MCF 10A (cell line): Measurements from ENCODE around the gene CLEC16A. TPM values are rescaled to one million over a fixed set of nuclear protein-coding genes. Genes with fewer than 3 reads are reported as not detected.

Experiments
- BruUV-seq: library from RNA; stranded (reverse); fragments of 400-500 nt; replicated peaks from 2 replicates; lab custom pipeline; 2021; lab: Mats Ljungman, UMichigan
- CTCF ChIA-PET: fragments of 300-600 bp; sonication (Branson Sonifier 250); formaldehyde crosslinking; extraction: SDS; loops from one replicate; lab custom pipeline; 2021; ENCODE audit warnings: antibody characterized with exemption, inconsistent platforms; lab: Yijun Ruan, JAX
- POLR2A ChIA-PET: fragments of 300-600, 350-650 bp; sonication (Branson Sonifier 250); formaldehyde crosslinking; extraction: SDS; loops from one replicate; lab custom pipeline; 2020; ENCODE audit warnings: antibody characterized with exemption, inconsistent platforms; lab: Yijun Ruan, JAX
- DNase-seq: peaks from one replicate; pipeline ENCODE4 v3.0.0-alpha.2; 2018; ENCODE audit not compliant: unreplicated experiment
- H3K27ac Mint-ChIP-seq: one replicate; pipeline ENCODE4 v1.8.0; 2022; ENCODE audit warnings: mild to moderate bottlenecking, low read depth, mixed read lengths; ENCODE audit not compliant: unreplicated experiment
- H3K27me3 Mint-ChIP-seq: one replicate; pipeline ENCODE4 v1.8.0; 2022; ENCODE audit warnings: mixed read lengths; ENCODE audit not compliant: insufficient read depth, unreplicated experiment
- H3K36me3 Mint-ChIP-seq: one replicate; pipeline ENCODE4 v1.8.0; 2022; ENCODE audit warnings: mild to moderate bottlenecking, moderate library complexity, mixed read lengths; ENCODE audit not compliant: insufficient read depth, unreplicated experiment
- H3K4me1 Mint-ChIP-seq: one replicate; pipeline ENCODE4 v1.8.0; 2022; ENCODE audit warnings: mixed read lengths; ENCODE audit not compliant: insufficient read depth, unreplicated experiment
- H3K4me3 Mint-ChIP-seq: one replicate; pipeline ENCODE4 v1.8.0; 2022; ENCODE audit warnings: mild to moderate bottlenecking, moderate library complexity, mixed read lengths; ENCODE audit not compliant: unreplicated experiment
- H3K9me3 Mint-ChIP-seq: one replicate; pipeline ENCODE4 v1.8.0; 2022; ENCODE audit warnings: mixed read lengths; ENCODE audit not compliant: unreplicated experiment
- intact Hi-C: fragments of 100-400 bp; cut with micrococcal nuclease; formaldehyde crosslinking; loops from 2 replicates; pipeline ENCODE4 v1.14.1; 2022
- total RNA-seq: library from RNA; stranded (reverse); gene quantifications from 2 replicates; pipeline ENCODE4 v1.2.3, GENCODE V29; 2022
- TF ChIP-seq, protein P1 (sequence below): fragments of 200-600 bp; IDR thresholded peaks from one replicate; pipeline ENCODE4 v1.8.0; 2022; ENCODE audit warnings: antibody characterized with exemption, mild to moderate bottlenecking; ENCODE audit not compliant: unreplicated experiment

CLEC16A gene
- total RNA-seq, 1 experiment from 2014 or later: 32.4 TPM

DNA sequence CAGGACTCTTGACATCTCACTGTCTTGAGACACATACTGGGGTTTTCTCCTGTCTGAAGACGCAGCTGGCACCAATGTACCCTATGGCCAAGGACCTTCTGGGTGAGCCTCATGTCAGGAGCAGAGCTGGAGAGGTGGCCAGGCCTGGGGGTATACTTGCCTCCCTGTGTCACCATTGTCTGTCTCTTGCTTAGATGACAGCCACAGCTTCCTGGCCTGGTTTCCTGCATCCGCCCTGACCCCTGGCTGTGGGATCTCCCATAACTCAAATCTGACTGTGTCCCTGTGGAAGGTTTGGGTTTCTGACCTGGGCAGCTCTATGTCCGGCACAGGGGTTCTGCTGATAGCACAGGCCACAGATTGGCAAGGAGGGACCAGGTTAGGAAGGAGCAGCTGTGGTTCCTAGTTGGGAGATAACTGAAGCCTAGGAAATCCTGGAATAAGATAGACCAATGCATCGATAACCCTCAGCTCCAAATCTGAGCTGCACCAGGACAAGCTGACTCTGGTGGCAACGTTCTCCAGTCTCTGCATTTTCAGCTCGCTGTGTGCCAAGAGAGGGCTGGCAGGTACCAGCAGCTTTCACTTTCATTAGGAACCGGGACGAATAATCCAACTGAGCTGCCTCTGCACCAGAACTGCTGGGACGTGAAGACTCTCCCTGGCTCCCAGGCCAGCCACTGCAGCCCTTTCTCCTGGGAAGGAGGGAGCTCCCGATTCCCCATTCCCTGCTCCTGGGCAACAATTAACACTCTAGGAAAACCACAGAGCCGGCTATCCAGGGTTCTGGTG, 7.1 kb upstream of the CLEC16A start:
- TF ChIP-seq, protein P1, sequence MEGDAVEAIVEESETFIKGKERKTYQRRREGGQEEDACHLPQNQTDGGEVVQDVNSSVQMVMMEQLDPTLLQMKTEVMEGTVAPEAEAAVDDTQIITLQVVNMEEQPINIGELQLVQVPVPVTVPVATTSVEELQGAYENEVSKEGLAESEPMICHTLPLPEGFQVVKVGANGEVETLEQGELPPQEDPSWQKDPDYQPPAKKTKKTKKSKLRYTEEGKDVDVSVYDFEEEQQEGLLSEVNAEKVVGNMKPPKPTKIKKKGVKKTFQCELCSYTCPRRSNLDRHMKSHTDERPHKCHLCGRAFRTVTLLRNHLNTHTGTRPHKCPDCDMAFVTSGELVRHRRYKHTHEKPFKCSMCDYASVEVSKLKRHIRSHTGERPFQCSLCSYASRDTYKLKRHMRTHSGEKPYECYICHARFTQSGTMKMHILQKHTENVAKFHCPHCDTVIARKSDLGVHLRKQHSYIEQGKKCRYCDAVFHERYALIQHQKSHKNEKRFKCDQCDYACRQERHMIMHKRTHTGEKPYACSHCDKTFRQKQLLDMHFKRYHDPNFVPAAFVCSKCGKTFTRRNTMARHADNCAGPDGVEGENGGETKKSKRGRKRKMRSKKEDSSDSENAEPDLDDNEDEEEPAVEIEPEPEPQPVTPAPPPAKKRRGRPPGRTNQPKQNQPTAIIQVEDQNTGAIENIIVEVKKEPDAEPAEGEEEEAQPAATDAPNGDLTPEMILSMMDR: no peak
- H3K27ac Mint-ChIP-seq: no peak overlapping the region
- ChIA-PET POLR2A (interaction anchor here (0.6 to 1.3 kb wide), 2 partner anchors 9 to 1917 kb away, joined by 3 read pairs; no protein-coding TSS in a partner anchor), CTCF (interaction anchor here (0.6 to 1.1 kb wide), 4 partner anchors 13 to 1648 kb away, joined by 3 to 4 read pairs (median 3); no protein-coding TSS in a partner anchor)
- no peak overlapping the region for H3K4me3 Mint-ChIP-seq
- H3K27me3 Mint-ChIP-seq: no peaks in the 10 kb centered on the region
- H3K9me3 Mint-ChIP-seq: no peaks in the 10 kb centered on the region
- intact Hi-C loops: no loop called here
- DNase-seq: no peak
- H3K4me1 Mint-ChIP-seq: peaks cover 27% of the 10 kb centered on the region
- BruUV-seq: no TSS peak
- peaks cover 13% of the 10 kb centered on the region for H3K36me3 Mint-ChIP-seq

DNA sequence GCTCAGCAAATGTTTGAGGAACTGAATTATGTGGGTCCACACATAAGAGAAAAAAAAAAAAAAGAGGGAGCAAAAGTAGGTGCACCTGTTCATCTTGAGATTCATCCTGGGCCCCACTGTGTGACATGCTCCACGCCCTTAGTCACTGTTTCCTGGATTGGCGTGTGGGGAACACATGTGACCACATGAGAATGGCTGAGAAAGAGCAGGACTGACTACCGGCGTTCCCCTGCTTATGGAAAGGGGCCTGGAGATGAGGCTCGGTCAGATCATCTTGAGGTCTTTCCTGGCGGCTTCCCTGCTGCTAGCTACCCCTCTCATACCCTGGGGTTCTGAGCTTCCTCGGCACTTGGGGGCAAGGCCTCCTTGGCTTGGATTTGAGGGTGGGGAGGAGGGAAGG, 6.0 kb upstream of the CLEC16A start:
- no peak for DNase-seq
- no peaks in the 10 kb centered on the region for H3K9me3 Mint-ChIP-seq
- no peaks in the 10 kb centered on the region for H3K27me3 Mint-ChIP-seq
- CTCF ChIA-PET: interaction anchor here (0.6 to 1.7 kb wide), 2 partner anchors 16 to 1798 kb away, joined by 3 to 5 read pairs; no protein-coding TSS in a partner anchor
- BruUV-seq: no TSS peak
- no peak overlapping the region for H3K27ac Mint-ChIP-seq
- POLR2A ChIA-PET: no interaction called here
- peaks cover 10% of the 10 kb centered on the region for H3K36me3 Mint-ChIP-seq
- TF ChIP-seq, protein P1: no peak
- intact Hi-C loops: no loop called here
- peaks cover 32% of the 10 kb centered on the region for H3K4me1 Mint-ChIP-seq
- no peak overlapping the region for H3K4me3 Mint-ChIP-seq

DNA sequence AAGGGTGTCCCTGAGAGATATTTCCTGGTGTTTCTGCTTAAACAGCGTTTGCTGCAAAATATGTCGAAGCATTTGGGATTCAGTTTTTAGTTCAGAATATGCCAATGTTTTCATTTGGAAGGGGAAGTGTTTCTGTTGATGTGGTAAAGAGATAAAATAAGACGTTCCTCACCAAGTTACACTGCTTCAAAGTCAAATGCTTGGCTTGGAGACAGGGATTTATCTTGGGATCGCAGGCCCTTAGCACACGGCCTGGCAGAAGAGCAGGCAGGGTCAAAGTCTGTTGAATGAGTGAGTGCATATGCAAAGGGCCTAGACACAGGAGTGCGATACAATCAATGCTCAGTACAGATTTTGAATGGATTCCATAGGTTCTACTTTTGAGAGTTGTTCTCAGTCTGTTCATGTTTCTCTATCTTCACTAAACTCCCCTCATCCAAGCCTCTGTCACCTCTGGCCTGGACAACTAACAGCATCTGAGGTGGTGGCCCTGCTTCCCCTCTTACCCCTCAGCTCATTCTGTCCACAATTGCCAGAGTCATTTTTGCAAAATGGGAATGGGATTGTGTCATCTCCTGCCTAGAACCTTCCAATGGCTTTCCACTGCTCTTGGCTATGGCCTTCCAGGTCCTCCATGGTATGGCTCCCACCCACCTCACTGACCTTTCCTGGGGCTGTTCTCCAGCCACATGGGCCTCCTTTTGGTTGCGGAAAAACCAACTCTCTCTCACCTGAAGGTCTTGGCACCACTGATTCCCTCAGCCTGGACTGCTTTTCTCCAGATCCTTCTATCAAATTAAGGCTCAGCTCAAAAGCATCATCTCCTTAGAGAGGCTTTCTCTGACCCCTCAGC, 5.3 kb upstream of the CLEC16A start:
- ChIA-PET CTCF (interaction anchor here (0.6 to 2.7 kb wide), 3 partner anchors 15 to 1798 kb away, joined by 3 to 9 read pairs (median 5); no protein-coding TSS in a partner anchor), POLR2A (no interaction called here)
- H3K36me3 Mint-ChIP-seq: peaks cover 10% of the 10 kb centered on the region
- TF ChIP-seq, protein P1: no peak
- H3K27ac Mint-ChIP-seq: no peak overlapping the region
- peak overlapping the region; percentile 94 for H3K4me3 Mint-ChIP-seq
- intact Hi-C loops: no loop called here
- no peaks in the 10 kb centered on the region for H3K27me3 Mint-ChIP-seq
- no peak for DNase-seq
- BruUV-seq: no TSS peak
- H3K9me3 Mint-ChIP-seq: no peaks in the 10 kb centered on the region
- H3K4me1 Mint-ChIP-seq: peaks cover 36% of the 10 kb centered on the region
